Uterus (tissue), 4 donors: ENCODE data around the gene MT1A. TPM values are rescaled to one million over a fixed set of nuclear protein-coding genes. Genes with fewer than 3 reads are reported as not detected.
"Not testable (repeated sequence)": the region's sequence is repeated elsewhere in the genome, so short reads cannot be mapped to it uniquely, and the experiment has no call there.

Experiments used
- DNase-seq, 2 donors: peaks; one replicate each; pipeline ENCODE4 v3.0.0-alpha.2; 2019 to 2020
- H3K27ac ChIP-seq, 2 donors: fragments of 200-600 bp; sonication (generic); 1 replicate in 1 of 2; 2 replicates in 1 of 2; pipeline ENCODE4 v1.5.1; 2016 to 2018
- H3K27me3 ChIP-seq, 2 donors: fragments of 200-600 bp; sonication (generic); one replicate each; pipeline ENCODE4 v1.5.1; 2018 to 2019; ENCODE audit warnings: control low read depth in 1 of 2
- H3K36me3 ChIP-seq, 2 donors: fragments of 200-600 bp; sonication (generic); one replicate each; pipeline ENCODE4 v1.5.1; 2019; ENCODE audit warnings: control low read depth in 1 of 2
- H3K4me1 ChIP-seq, 2 donors: fragments of 200-600 bp; sonication (generic); one replicate each; pipeline ENCODE4 v1.5.1; 2018 to 2019; ENCODE audit warnings: control low read depth in 1 of 2
- H3K4me3 ChIP-seq, 2 donors: fragments of 200-600 bp; sonication (generic); 1 replicate in 1 of 2; 2 replicates in 1 of 2; pipeline ENCODE4 v1.5.1; 2018 to 2019; ENCODE audit warnings: mild to moderate bottlenecking in 1 of 2
- H3K9me3 ChIP-seq, 2 donors: fragments of 200-600 bp; sonication (generic); one replicate each; pipeline ENCODE4 v1.5.1; 2019; ENCODE audit warnings: control low read depth in 1 of 2
- POLR2A ChIP-seq, 2 donors: fragments of 450-650 bp; IDR thresholded peaks; one replicate each; pipeline ENCODE4 v1.6.1; 2016; ENCODE audit warnings: antibody characterized with exemption in 2 of 2, mild to moderate bottlenecking in 1 of 2, moderate library complexity in 1 of 2
- intact Hi-C: fragments of 100-400 bp; cut with DNase I; formaldehyde crosslinking; loops from one replicate; pipeline ENCODE4 v1.15.1; 2023; ENCODE audit warnings: low total_unique reads
- total RNA-seq, 4 donors: library from RNA; depleted of rRNA in 3 of 4; stranded (reverse); fragments of >200 nt in 3 of 4; gene quantifications; one replicate each; pipeline versions ENCODE4 v1.1.0 to v1.2.4, GENCODE V29; 2014 to 2023
- TF ChIP-seq, protein P1 (sequence below), 4 experiments: fragments of 200-600 bp in 2 of 4; fragments of 450-650 bp in 2 of 4; sonication (generic) in 2 of 4; IDR thresholded peaks; one replicate each; pipeline ENCODE4 v1.5.1; 2016 to 2019; ENCODE audit warnings: antibody characterized with exemption in 4 of 4, mild to moderate bottlenecking in 2 of 4, moderate library complexity in 1 of 4
- donor health status: DM: yes; HTN: yes; CAD: no.

The MT1A gene
- total RNA-seq, 4 donors from 2014 or later, result 13.8 TPM; not detected in 3

- DNase-seq, result no peak
- H3K4me3 ChIP-seq, result no peak overlapping the region
- intact Hi-C loops, result no loop called here
- H3K27ac ChIP-seq, result no peak overlapping the region
- no peaks in the 10 kb centered on the region for H3K36me3 ChIP-seq
- H3K9me3 ChIP-seq, result no peaks in the 10 kb centered on the region
- no peaks in the 10 kb centered on the region for H3K27me3 ChIP-seq
- TF ChIP-seq POLR2A (IDR thresholded peaks at IDR 0.05), result no peak
- TF ChIP-seq, protein P1, sequence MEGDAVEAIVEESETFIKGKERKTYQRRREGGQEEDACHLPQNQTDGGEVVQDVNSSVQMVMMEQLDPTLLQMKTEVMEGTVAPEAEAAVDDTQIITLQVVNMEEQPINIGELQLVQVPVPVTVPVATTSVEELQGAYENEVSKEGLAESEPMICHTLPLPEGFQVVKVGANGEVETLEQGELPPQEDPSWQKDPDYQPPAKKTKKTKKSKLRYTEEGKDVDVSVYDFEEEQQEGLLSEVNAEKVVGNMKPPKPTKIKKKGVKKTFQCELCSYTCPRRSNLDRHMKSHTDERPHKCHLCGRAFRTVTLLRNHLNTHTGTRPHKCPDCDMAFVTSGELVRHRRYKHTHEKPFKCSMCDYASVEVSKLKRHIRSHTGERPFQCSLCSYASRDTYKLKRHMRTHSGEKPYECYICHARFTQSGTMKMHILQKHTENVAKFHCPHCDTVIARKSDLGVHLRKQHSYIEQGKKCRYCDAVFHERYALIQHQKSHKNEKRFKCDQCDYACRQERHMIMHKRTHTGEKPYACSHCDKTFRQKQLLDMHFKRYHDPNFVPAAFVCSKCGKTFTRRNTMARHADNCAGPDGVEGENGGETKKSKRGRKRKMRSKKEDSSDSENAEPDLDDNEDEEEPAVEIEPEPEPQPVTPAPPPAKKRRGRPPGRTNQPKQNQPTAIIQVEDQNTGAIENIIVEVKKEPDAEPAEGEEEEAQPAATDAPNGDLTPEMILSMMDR (IDR thresholded peaks at IDR 0.05), result no peak
- peaks cover 0 to 6% of the 10 kb centered on the region in 2 donors for H3K4me1 ChIP-seq
Measured at GRCh38 chr16:56620339-56620897, 18.0 kb upstream of the MT1A start.

DNA sequence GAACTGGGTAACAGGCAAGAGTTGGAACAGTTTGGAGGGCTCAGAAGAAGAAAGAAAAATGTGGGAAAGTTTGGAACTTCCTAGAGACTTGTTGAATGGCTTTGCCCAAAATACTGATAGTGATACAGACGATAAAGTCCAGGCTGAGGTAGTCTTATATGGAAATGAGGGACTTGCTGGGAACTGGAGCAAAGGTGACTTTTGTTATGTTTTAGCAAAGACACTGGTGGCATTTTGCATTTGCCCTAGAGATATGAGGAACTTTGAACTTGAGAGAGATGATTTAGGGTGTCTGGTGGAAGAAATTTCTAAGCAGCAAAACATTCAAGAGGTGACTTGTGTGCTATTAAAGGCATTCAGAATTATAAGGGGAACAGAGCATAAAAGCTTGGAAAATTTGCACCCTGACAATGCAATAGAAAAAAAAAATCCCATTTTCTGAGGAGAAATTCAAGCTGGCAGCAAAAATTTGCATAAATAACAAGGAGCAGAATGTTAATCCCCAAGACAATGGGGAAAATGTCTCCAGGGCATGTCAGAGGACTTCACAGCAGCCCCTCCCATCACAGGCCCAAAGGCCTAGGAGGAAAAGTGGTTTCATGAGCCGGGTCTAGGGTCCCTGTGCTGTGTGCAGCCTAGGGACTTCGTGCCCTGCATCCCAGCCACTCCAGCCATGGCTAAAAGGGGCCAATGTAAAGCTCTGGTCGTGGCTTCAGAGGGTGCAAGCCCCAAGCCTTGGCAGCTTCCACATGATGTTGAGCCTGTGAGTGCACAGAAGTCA lies 16.6 kb upstream of the MT1A start:
- DNase-seq, H3K4me3 ChIP-seq, H3K4me1 ChIP-seq, H3K27me3 ChIP-seq, H3K9me3 ChIP-seq, intact Hi-C loops, H3K27ac ChIP-seq, H3K36me3 ChIP-seq: not testable (repeated sequence)

DNA sequence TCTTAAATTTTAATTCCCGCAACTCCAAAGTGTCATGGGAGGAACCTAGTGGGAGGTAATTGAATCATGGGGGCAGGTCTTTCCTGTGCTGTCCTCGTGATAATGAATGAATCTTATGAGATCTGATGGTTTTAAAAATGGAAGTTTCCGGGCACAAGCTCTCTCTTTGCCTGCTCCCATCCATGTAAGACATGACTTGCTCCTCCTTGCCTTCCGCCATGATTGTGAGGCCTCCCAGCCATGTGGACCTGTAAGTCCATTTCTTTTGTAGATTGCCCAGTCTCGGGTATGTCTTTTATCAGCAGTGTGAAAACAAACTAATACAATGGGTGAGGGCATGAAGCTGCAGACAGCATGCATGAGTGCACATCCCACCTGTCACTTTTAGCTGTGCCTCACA lies 15.3 kb upstream of the MT1A start:
- H3K4me1 ChIP-seq, intact Hi-C loops: not testable (repeated sequence)

GRCh38 chr16:56623637-56624036 lies 14.8 kb upstream of the MT1A start:
- no peak overlapping the region for H3K4me3 ChIP-seq
- H3K36me3 ChIP-seq, result no peaks in the 10 kb centered on the region
- intact Hi-C loops, result no loop called here
- H3K9me3 ChIP-seq, result no peaks in the 10 kb centered on the region
- no peak overlapping the region for H3K27ac ChIP-seq
- H3K4me1 ChIP-seq, result peaks cover 0 to 3% of the 10 kb centered on the region in 2 donors
- no peak for DNase-seq
- H3K27me3 ChIP-seq, result no peaks in the 10 kb centered on the region
- TF ChIP-seq POLR2A (IDR thresholded peaks at IDR 0.05), result no peak
- TF ChIP-seq, protein P1 (IDR thresholded peaks at IDR 0.05), result no peak

More for the DNA sequence above, 15.3 kb upstream of the MT1A start:
- not testable (repeated sequence) for DNase-seq, H3K4me3 ChIP-seq, H3K36me3 ChIP-seq, H3K27me3 ChIP-seq, H3K27ac ChIP-seq, H3K9me3 ChIP-seq

DNA sequence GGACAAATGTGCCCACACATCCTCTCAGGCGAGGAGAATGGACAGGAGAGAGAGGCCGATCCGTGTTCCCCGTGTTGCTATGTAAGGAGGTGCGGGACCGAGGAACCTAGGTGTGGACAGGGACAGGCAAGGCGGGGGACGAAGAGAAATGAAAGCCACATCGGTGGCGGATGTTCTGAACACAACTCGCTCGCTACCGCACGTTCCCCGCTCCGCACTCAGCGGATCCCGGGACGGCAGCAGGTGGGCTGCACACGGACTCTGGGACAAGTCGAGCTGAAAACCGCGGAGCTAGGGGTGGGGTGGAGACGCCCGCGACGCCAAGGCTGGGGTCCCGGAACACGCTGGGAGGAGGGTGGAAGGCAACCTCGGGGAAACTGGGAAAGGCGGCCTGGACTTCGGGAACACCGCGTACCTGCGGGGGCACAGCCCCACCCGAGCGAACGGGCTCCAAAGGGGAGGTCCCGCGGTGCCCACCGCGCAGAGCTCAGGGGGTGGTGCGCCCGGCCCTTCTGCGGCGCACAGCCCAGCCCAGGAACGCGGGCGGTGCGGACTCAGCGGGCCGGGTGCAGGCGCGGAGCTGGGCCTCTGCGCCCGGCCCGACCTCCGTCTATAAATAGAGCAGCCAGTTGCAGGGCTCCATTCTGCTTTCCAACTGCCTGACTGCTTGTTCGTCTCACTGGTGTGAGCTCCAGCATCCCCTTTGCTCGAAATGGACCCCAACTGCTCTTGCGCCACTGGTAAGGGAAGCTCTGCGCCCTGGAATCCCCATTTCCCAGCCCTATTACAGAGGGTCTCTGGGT lies 13.1 kb upstream of the MT1A start, which contains the start of gene MT1E:
TSS of gene MT1E (plus strand) at position 642 of the 803 bp plus-strand sequence. CDS start at position 713, 71 bp downstream.
- H3K4me3 ChIP-seq, result peak within 1 kb of the TSS; percentile 46 to 54
- DNase-seq, result peak; percentile 63 to 75
- H3K9me3 ChIP-seq, result no peaks in the 10 kb centered on the region
- H3K27ac ChIP-seq, result peak within 1 kb of the TSS; percentile 85 to 88
- H3K36me3 ChIP-seq, result no peaks in the 10 kb centered on the region
- TF ChIP-seq, protein P1 (IDR thresholded peaks at IDR 0.05), result no peak
- TF ChIP-seq POLR2A (IDR thresholded peaks at IDR 0.05), result peak; percentile 35 to 66
- H3K4me1 ChIP-seq, result peaks cover 0 to 3% of the 10 kb centered on the region in 2 donors
- H3K27me3 ChIP-seq, result no peaks in the 10 kb centered on the region
- intact Hi-C loops, result no loop called here
